ENCODE results near the gene MALRD1. TPM values are rescaled to one million over a fixed set of nuclear protein-coding genes. Genes with fewer than 3 reads are reported as not detected.

Gene MALRD1
- total RNA-seq, 2 donors from 2014 or later = 0.84 to 2.2 TPM

GRCh38 chr10:19595212-19595845 lies 546.7 kb downstream of the MALRD1 start:
- intact Hi-C loops (cut with DNase I) = no loop called here
- ATAC-seq = no peak
- DNase-seq = no peak

- ATAC-seq (no peak), DNase-seq (no peak)
- intact Hi-C loops (cut with DNase I) = no loop called here
Measured at GRCh38 chr10:19605806-19606205, 557.2 kb downstream of the MALRD1 start.

- DNase-seq (no peak), ATAC-seq (no peak)
- intact Hi-C loops (cut with DNase I) = no loop called here
Measured at GRCh38 chr10:19606968-19607367, 558.4 kb downstream of the MALRD1 start.

- intact Hi-C loops (cut with DNase I) = no loop called here
- DNase-seq = no peak
- ATAC-seq = no peak
Measured at GRCh38 chr10:19611775-19612174, 563.2 kb downstream of the MALRD1 start.

- DNase-seq (no peak), ATAC-seq (no peak)
- intact Hi-C loops (cut with DNase I) = no loop called here
Measured at GRCh38 chr10:19616966-19617365, 568.4 kb downstream of the MALRD1 start.

GRCh38 chr10:19620811-19621210 lies 572.2 kb downstream of the MALRD1 start:
- intact Hi-C loops (cut with DNase I) = no loop called here
- DNase-seq = no peak
- ATAC-seq = no peak

GRCh38 chr10:19623321-19623720 lies 574.7 kb downstream of the MALRD1 start:
- no peak for ATAC-seq

GRCh38 chr10:19626156-19626555 lies 577.6 kb downstream of the MALRD1 start:
- intact Hi-C loops (cut with DNase I) = no loop called here
- ATAC-seq = no peak

More at GRCh38 chr10:19623321-19623720, 574.7 kb downstream of the MALRD1 start:
- DNase-seq = no peak
- intact Hi-C loops (cut with DNase I) = no loop called here

GRCh38 chr10:19628767-19629560 lies 580.4 kb downstream of the MALRD1 start:
- ATAC-seq (peak; percentile 28 to 83), DNase-seq (no peak)
- intact Hi-C loops (cut with DNase I) = no loop called here

More at GRCh38 chr10:19626156-19626555, 577.6 kb downstream of the MALRD1 start:
- no peak for DNase-seq

GRCh38 chr10:19629567-19629966 lies 581.0 kb downstream of the MALRD1 start:
- ATAC-seq (peak; percentile 96 to 97), DNase-seq (peak; percentile 76)
- intact Hi-C loops (cut with DNase I) = no loop called here

- intact Hi-C loops (cut with DNase I) = no loop called here
- no peak for ATAC-seq
- no peak for DNase-seq
Measured at GRCh38 chr10:19634163-19634562, 585.6 kb downstream of the MALRD1 start.

GRCh38 chr10:19638182-19638895 lies 589.7 kb downstream of the MALRD1 start:
- intact Hi-C loops (cut with DNase I) = no loop called here
- no peak for DNase-seq

GRCh38 chr10:19638896-19639233 lies 590.3 kb downstream of the MALRD1 start:
- ATAC-seq = peak; percentile 41 to 42
- intact Hi-C loops (cut with DNase I) = no loop called here
- no peak for DNase-seq

More at GRCh38 chr10:19638182-19638895, 589.7 kb downstream of the MALRD1 start:
- peak; percentile 91 to 96 for ATAC-seq

- intact Hi-C loops (cut with DNase I) = no loop called here
- DNase-seq = no peak
- no peak for ATAC-seq
Measured at GRCh38 chr10:19640566-19641263, 592.1 kb downstream of the MALRD1 start.

GRCh38 chr10:19651549-19651948 lies 602.9 kb downstream of the MALRD1 start:
- no peak for DNase-seq
- intact Hi-C loops (cut with DNase I) = no loop called here
- ATAC-seq = peak in 1 of 2 donors; percentile 59

GRCh38 chr10:19652750-19653149 lies 604.1 kb downstream of the MALRD1 start:
- intact Hi-C loops (cut with DNase I) = no loop called here
- DNase-seq (no peak), ATAC-seq (no peak)

GRCh38 chr10:19653931-19654330 lies 605.3 kb downstream of the MALRD1 start:
- ATAC-seq (no peak), DNase-seq (no peak)
- intact Hi-C loops (cut with DNase I) = no loop called here

- DNase-seq (no peak), ATAC-seq (peak in 1 of 2 donors; percentile 71)
- intact Hi-C loops (cut with DNase I) = no loop called here
Measured at GRCh38 chr10:19654576-19654975, 606.0 kb downstream of the MALRD1 start.

GRCh38 chr10:19656420-19657042 lies 607.9 kb downstream of the MALRD1 start:
- DNase-seq (no peak), ATAC-seq (no peak)
- intact Hi-C loops (cut with DNase I) = no loop called here

Data from left cardiac atrium (tissue), 4 donors.